ENCODE measurements around the gene IL20RB.

IL20RB gene

GRCh38 chr3:136959599-136959998 is 1.8 kb downstream of the IL20RB start (continued):
- TF ChIP-seq, protein P1, sequence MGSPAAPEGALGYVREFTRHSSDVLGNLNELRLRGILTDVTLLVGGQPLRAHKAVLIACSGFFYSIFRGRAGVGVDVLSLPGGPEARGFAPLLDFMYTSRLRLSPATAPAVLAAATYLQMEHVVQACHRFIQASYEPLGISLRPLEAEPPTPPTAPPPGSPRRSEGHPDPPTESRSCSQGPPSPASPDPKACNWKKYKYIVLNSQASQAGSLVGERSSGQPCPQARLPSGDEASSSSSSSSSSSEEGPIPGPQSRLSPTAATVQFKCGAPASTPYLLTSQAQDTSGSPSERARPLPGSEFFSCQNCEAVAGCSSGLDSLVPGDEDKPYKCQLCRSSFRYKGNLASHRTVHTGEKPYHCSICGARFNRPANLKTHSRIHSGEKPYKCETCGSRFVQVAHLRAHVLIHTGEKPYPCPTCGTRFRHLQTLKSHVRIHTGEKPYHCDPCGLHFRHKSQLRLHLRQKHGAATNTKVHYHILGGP (tag by site-specific recombination; IDR thresholded peaks at IDR 0.05), result no peak
- TF ChIP-seq, protein P2, sequence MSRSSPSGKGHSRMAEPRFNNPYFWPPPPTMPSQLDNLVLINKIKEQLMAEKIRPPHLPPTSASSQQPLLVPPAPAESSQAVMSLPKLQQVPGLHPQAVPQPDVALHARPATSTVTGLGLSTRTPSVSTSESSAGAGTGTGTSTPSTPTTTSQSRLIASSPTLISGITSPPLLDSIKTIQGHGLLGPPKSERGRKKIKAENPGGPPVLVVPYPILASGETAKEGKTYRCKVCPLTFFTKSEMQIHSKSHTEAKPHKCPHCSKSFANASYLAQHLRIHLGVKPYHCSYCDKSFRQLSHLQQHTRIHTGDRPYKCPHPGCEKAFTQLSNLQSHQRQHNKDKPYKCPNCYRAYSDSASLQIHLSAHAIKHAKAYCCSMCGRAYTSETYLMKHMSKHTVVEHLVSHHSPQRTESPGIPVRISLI (tag by site-specific recombination; IDR thresholded peaks at IDR 0.05), result no peak
- no peak for TF ChIP-seq PRDM1 (tag by site-specific recombination; IDR thresholded peaks at IDR 0.05)
- TF ChIP-seq ZNF23 (tag by site-specific recombination; IDR thresholded peaks at IDR 0.05; ENCODE audit: borderline replicate concordance), result no peak

DNA sequence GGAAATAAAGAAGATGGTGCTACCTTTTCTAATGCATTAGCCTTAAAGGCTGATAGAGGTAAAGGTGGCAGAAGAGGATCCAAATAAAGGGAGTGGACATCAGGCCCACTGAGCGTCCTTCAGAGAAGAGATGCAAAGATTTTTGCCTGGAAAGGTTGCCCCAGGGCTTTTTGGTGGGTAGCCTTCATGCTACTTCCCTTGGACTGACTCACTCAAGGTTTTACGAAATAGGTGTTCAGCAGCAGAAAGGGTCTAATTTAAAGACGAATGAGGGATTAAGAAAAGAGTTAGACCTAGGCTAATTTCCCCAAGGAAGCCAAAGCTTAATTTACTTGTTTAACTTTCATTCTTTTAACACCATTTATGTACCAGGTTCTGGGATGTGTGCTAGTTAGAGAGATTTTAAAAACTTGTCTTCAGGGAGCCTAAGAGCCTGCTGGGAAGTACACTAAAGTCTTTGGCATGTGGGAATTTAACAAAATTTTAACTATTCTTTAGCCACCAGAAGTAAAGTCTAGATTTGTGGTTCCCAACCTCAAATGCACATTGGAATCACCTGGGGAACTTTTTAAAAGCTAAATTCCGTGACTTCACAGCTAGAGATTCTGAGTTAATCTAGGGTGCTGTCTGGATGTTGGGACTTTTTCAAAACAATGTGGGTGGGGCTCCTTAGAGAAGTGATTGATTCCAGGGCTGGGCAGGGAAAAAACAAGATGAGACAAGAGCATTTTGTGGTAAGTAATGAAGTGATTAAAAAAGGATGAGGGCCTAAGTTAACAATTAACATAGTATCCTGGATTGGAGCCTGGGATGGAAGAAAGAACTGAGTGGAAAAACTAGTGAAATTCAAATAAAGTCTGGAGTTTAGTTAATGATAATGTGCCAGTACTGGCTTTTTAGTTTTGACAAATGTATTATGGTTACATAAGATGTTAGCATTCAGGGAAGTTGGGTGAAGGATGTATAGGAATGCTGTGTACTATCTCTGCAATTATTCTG is 3.4 kb downstream of the IL20RB start:
- Histone ChIP-seq H3K4me1 (ENCODE audit: control insufficient read depth, insufficient read depth, low read length) (no peaks in the 10 kb centered on the region), H3K36me3 (ENCODE audit: control insufficient read depth in 2 of 2, insufficient read depth in 1 of 2, low read length in 2 of 2) (no peaks in the 10 kb centered on the region), H3K27ac (ENCODE audit: extremely low read depth, low read depth, low read length) (no peak overlapping the region), H3K9me3 (ENCODE audit: control insufficient read depth, insufficient read depth, low read depth, low read length) (no peaks in the 10 kb centered on the region), H3K4me3 (ENCODE audit: low read depth, low read length) (no peak overlapping the region)
- ChIA-PET CTCF (interaction anchor here (0.8 kb wide), 1 partner anchor 119 kb away, joined by 3 read pairs; no protein-coding TSS in a partner anchor), POLR2A (no interaction called here)
- TF ChIP-seq ZNF280C (tag by site-specific recombination; IDR thresholded peaks at IDR 0.05), result no peak
- TF ChIP-seq TCF7L2 (IDR thresholded peaks at IDR 0.05; ENCODE audit: borderline replicate concordance, low read depth, low read length), result no peak
- no peak for TF ChIP-seq ZNF302 (tag by site-specific recombination; IDR thresholded peaks at IDR 0.05; ENCODE audit: low read depth)
- no peak for TF ChIP-seq ZNF133 (tag by site-specific recombination; IDR thresholded peaks at IDR 0.05)
- no peak for TF ChIP-seq ZNF266 (tag by site-specific recombination; IDR thresholded peaks at IDR 0.05; ENCODE audit: low read depth)
- TF ChIP-seq ZBTB49 (tag by site-specific recombination; IDR thresholded peaks at IDR 0.05; ENCODE audit: low read depth), result no peak
- TF ChIP-seq PRDM2 (tag by site-specific recombination; IDR thresholded peaks at IDR 0.05; ENCODE audit: borderline replicate concordance), result no peak
- TF ChIP-seq, protein P3, sequence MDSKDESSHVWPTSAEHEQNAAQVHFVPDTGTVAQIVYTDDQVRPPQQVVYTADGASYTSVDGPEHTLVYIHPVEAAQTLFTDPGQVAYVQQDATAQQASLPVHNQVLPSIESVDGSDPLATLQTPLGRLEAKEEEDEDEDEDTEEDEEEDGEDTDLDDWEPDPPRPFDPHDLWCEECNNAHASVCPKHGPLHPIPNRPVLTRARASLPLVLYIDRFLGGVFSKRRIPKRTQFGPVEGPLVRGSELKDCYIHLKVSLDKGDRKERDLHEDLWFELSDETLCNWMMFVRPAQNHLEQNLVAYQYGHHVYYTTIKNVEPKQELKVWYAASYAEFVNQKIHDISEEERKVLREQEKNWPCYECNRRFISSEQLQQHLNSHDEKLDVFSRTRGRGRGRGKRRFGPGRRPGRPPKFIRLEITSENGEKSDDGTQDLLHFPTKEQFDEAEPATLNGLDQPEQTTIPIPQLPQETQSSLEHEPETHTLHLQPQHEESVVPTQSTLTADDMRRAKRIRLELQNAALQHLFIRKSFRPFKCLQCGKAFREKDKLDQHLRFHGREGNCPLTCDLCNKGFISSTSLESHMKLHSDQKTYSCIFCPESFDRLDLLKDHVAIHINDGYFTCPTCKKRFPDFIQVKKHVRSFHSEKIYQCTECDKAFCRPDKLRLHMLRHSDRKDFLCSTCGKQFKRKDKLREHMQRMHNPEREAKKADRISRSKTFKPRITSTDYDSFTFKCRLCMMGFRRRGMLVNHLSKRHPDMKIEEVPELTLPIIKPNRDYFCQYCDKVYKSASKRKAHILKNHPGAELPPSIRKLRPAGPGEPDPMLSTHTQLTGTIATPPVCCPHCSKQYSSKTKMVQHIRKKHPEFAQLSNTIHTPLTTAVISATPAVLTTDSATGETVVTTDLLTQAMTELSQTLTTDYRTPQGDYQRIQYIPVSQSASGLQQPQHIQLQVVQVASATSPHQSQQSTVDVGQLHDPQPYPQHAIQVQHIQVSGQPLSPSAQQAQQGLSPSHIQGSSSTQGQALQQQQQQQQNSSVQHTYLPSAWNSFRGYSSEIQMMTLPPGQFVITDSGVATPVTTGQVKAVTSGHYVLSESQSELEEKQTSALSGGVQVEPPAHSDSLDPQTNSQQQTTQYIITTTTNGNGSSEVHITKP (tag by site-specific recombination; IDR thresholded peaks at IDR 0.05), result no peak
- TF ChIP-seq, protein P4, sequence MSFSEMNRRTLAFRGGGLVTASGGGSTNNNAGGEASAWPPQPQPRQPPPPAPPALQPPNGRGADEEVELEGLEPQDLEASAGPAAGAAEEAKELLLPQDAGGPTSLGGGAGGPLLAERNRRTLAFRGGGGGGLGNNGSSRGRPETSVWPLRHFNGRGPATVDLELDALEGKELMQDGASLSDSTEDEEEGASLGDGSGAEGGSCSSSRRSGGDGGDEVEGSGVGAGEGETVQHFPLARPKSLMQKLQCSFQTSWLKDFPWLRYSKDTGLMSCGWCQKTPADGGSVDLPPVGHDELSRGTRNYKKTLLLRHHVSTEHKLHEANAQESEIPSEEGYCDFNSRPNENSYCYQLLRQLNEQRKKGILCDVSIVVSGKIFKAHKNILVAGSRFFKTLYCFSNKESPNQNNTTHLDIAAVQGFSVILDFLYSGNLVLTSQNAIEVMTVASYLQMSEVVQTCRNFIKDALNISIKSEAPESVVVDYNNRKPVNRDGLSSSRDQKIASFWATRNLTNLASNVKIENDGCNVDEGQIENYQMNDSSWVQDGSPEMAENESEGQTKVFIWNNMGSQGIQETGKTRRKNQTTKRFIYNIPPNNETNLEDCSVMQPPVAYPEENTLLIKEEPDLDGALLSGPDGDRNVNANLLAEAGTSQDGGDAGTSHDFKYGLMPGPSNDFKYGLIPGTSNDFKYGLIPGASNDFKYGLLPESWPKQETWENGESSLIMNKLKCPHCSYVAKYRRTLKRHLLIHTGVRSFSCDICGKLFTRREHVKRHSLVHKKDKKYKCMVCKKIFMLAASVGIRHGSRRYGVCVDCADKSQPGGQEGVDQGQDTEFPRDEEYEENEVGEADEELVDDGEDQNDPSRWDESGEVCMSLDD (tag by site-specific recombination; IDR thresholded peaks at IDR 0.05), result no peak

Measured in HEK293 (cell line).